K562 (cell line): ENCODE results near the gene SCUBE1. TPM values are rescaled to one million over a fixed set of nuclear protein-coding genes. Genes with fewer than 3 reads are reported as not detected.
A peak's percentile ranks its signal among the peaks of the same experiment; 100 is the strongest.

Experiments used
- ATAC-seq: fragments of 200-7000 bp; cut with Tn5 transposase; 3 replicates; pipeline ENCODE4 v1.9.1; 2020; ENCODE audit warnings: moderate library complexity
- BruUV-seq: library from RNA; stranded (reverse); fragments of 400-500 nt; replicated peaks from 2 replicates; lab custom pipeline; 2021; lab: Mats Ljungman, UMichigan
- CTCF ChIA-PET: fragments of 300-600 bp; formaldehyde crosslinking; extraction: SDS; loops from one replicate; lab custom pipeline; 2021; ENCODE audit warnings: low intra/inter-chr PET ratio; lab: Yijun Ruan, JAX
- POLR2A ChIA-PET: fragments of 300-600, 350-650 bp; sonication (Branson Sonifier 250); formaldehyde crosslinking; extraction: SDS; loops from one replicate; lab custom pipeline; 2021; ENCODE audit warnings: antibody characterized with exemption, inconsistent platforms; lab: Yijun Ruan, JAX
- DNase-seq, 4 experiments: peaks; one replicate each; pipeline versions ENCODE4 v3.0.0 to v3.0.0-alpha.2; 2011 to 2018; ENCODE audit warnings: low spot score in 3 of 4, mixed read lengths in 3 of 4; ENCODE audit errors: extremely low read depth in 1 of 4
- FAIRE-seq: peaks from 2 replicates; lab custom pipeline; 2011; peaks lifted over from hg19 to GRCh38; lab: Jason Lieb, UNC
- H2AFZ ChIP-seq: 2 replicates; pipeline ENCODE4 v1.6.0; 2011; ENCODE audit warnings: low read depth, low read length, control low read depth, inconsistent platforms
- H3K27ac ChIP-seq: fragments of 200-600 bp; 3 replicates; pipeline ENCODE4 v1.8.0; 2011; ENCODE audit warnings: low read depth, mild to moderate bottlenecking, control low read depth, inconsistent platforms, low read length, moderate library complexity, mixed read lengths; ENCODE audit errors: extremely low read depth
- H3K27me3 ChIP-seq, 2 experiments: fragments of 300-600 bp in 1 of 2; 2 replicates in 1 of 2; 3 replicates in 1 of 2; pipeline versions ENCODE4 v1.6.0 to v1.8.0; 2011; ENCODE audit warnings: inconsistent platforms in 2 of 2, low read length in 2 of 2, mild to moderate bottlenecking in 1 of 2, mixed read lengths in 1 of 2, moderate library complexity in 1 of 2; ENCODE audit not compliant: control insufficient read depth in 2 of 2, insufficient read depth in 2 of 2
- H3K36me3 ChIP-seq: fragments of 300-600 bp; 3 replicates; pipeline ENCODE4 v1.8.0; 2011; ENCODE audit warnings: mild to moderate bottlenecking, low read length, inconsistent platforms; ENCODE audit not compliant: control insufficient read depth, insufficient read depth
- H3K4me1 ChIP-seq, 2 experiments: fragments of 200-600 bp in 1 of 2; replicated peaks in 1 of 2; 2 replicates in 1 of 2; 3 replicates in 1 of 2; pipeline versions ENCODE4 v1.5.1 to v1.8.0; 2011; ENCODE audit warnings: inconsistent platforms in 2 of 2, low read length in 2 of 2, mild to moderate bottlenecking in 1 of 2, mixed read lengths in 1 of 2, moderate library complexity in 1 of 2; ENCODE audit not compliant: control insufficient read depth in 2 of 2, insufficient read depth in 2 of 2
- H3K4me2 ChIP-seq: 2 replicates; pipeline ENCODE4 v1.6.1; 2011; ENCODE audit warnings: low read length, control low read depth, inconsistent platforms, mixed read lengths; ENCODE audit not compliant: insufficient read depth
- H3K4me3 ChIP-seq: fragments of 200-600 bp; sonication (generic), shearing (Covaris generic); 2 replicates; pipeline ENCODE4 v1.5.1; 2016; ENCODE audit warnings: control low read depth, inconsistent platforms
- H3K79me2 ChIP-seq: fragments of 200-600 bp; 3 replicates; pipeline ENCODE4 v1.8.0; 2011; ENCODE audit warnings: low read length, inconsistent platforms; ENCODE audit not compliant: control insufficient read depth, insufficient read depth
- H3K9ac ChIP-seq, 2 experiments: 2 replicates each; pipeline versions ENCODE4 v1.6.0 to v1.6.1; 2011; ENCODE audit warnings: low read depth in 2 of 2, low read length in 2 of 2, control low read depth in 1 of 2, inconsistent platforms in 1 of 2, mild to moderate bottlenecking in 1 of 2, mixed read lengths in 1 of 2; ENCODE audit not compliant: insufficient read depth in 1 of 2
- H3K9me1 ChIP-seq: one replicate; pipeline ENCODE4 v1.6.0; 2011; ENCODE audit warnings: inconsistent platforms, mild to moderate bottlenecking, low read length, moderate library complexity; ENCODE audit not compliant: control insufficient read depth, insufficient read depth
- H3K9me3 ChIP-seq: replicated peaks from 2 replicates; pipeline ENCODE4 v1.5.1; 2011; ENCODE audit warnings: low read depth, low read length, inconsistent platforms; ENCODE audit not compliant: control insufficient read depth, insufficient read depth
- H4K20me1 ChIP-seq: replicated peaks from 2 replicates; pipeline ENCODE4 v1.6.1; 2011; ENCODE audit warnings: low read length, inconsistent platforms, mixed read lengths; ENCODE audit not compliant: control insufficient read depth, insufficient read depth
- ARID4B ChIP-seq: sonication (generic); formaldehyde crosslinking; IDR thresholded peaks from 2 replicates; pipeline ENCODE4 v1.8.0; 2022; ENCODE audit warnings: mild to moderate bottlenecking, missing genetic modification reagents
- BHLHE40 ChIP-seq: IDR thresholded peaks from 2 replicates; pipeline ENCODE4 v1.6.1; 2011; ENCODE audit warnings: low read length, improper control_type of control experiment
- BMI1 ChIP-seq: fragments of 150-350 bp; IDR thresholded peaks from 2 replicates; pipeline ENCODE4 v1.6.1; 2014; ENCODE audit warnings: low read length
- CHD2 ChIP-seq: IDR thresholded peaks from 2 replicates; pipeline ENCODE4 v1.6.1; 2011; ENCODE audit warnings: low read depth, low read length
- CREB3 ChIP-seq: fragments of 450-650 bp; conservative IDR thresholded peaks from 2 replicates; pipeline ENCODE4 v1.6.1; 2016; ENCODE audit warnings: missing genetic modification characterization, low read depth, mild to moderate bottlenecking, missing compliant biosample characterization, moderate library complexity
- GABPB1 ChIP-seq: sonication (generic); formaldehyde crosslinking; IDR thresholded peaks from 2 replicates; pipeline ENCODE4 v1.8.0; 2022; ENCODE audit warnings: mild to moderate bottlenecking, missing genetic modification reagents
- GATA2 ChIP-seq: sonication (generic); formaldehyde crosslinking; IDR thresholded peaks from 2 replicates; pipeline ENCODE4 v1.4.0; 2020; ENCODE audit warnings: mild to moderate bottlenecking, missing genetic modification reagents
- KDM1A ChIP-seq, 2 experiments: fragments of 450-650 bp; IDR thresholded peaks; 2 replicates each; pipeline ENCODE4 v1.6.1; 2016; ENCODE audit warnings: mild to moderate bottlenecking in 2 of 2
- MAX ChIP-seq: sonication (generic); formaldehyde crosslinking; IDR thresholded peaks from 2 replicates; pipeline ENCODE4 v1.9.0; 2022; ENCODE audit warnings: mild to moderate bottlenecking, missing genetic modification reagents
- RCOR1 ChIP-seq, 2 experiments: IDR thresholded peaks; 2 replicates each; pipeline ENCODE4 v1.6.1; 2012; ENCODE audit warnings: low read depth in 2 of 2, low read length in 2 of 2, borderline replicate concordance in 1 of 2, improper control_type of control experiment in 1 of 2
- ZNF324 ChIP-seq: fragments of 250-450 bp; sonication (Bioruptor Pico); IDR thresholded peaks from 2 replicates; pipeline ENCODE4 v1.4.0; 2020; ENCODE audit warnings: mild to moderate bottlenecking
- ZNF583 ChIP-seq: fragments of 250-450 bp; sonication (Bioruptor Pico); IDR thresholded peaks from 2 replicates; pipeline ENCODE4 v1.4.0; 2020
- ZNF76 ChIP-seq: fragments of 250-450 bp; sonication (Bioruptor Pico); IDR thresholded peaks from 2 replicates; pipeline ENCODE4 v1.4.0; 2020; ENCODE audit warnings: mild to moderate bottlenecking, moderate library complexity, borderline replicate concordance
- WGBS: fragments of 100-300 bp; shearing (Covaris generic); methylation state at CpG from one replicate; pipeline ENCODE4 v1.1.6; 2016; ENCODE audit warnings: low coverage, mixed read lengths; ENCODE audit not compliant: insufficient coverage; ENCODE audit errors: missing lambda C conversion rate; 5-methylcytosine and 5-hydroxymethylcytosine counted together
- in situ Hi-C: fragments of 300-500 bp; cut with MboI; formaldehyde crosslinking; loops from 4 replicates; pipeline ENCODE4 v1.15.0; 2018; ENCODE audit warnings: inconsistent platforms, mixed read lengths
- intact Hi-C: fragments of 100-400 bp; cut with micrococcal nuclease; formaldehyde crosslinking; loops from 2 replicates; pipeline ENCODE4 v1.14.2; 2022
- polyA plus RNA-seq, 8 experiments: library from polyadenylated mRNA; depleted of rRNA in 4 of 8; stranded (reverse) in 5 of 8; unstranded in 3 of 8; fragments of >200 nt; fragmentation: Nextera tagmentation in 2 of 8; fragmentation: Illumina TruSeq in 1 of 8; extraction: Ambion mirVana in 2 of 8; extraction: Trizol in 1 of 8; gene quantifications; 2 replicates each; pipeline versions ENCODE4 v1.2.1 to v1.2.3, GENCODE V29; 2011 to 2014; ENCODE audit warnings: inconsistent platforms in 1 of 8, missing spikeins in 1 of 8
- total RNA-seq, 7 experiments: library from RNA; depleted of rRNA in 6 of 7; stranded (reverse); fragments of >200 nt in 6 of 7; fragmentation: Illumina TruSeq in 2 of 7; extraction: Trizol in 2 of 7; gene quantifications; 2 replicates each; pipeline versions ENCODE4 v1.2.1 to v1.2.3, GENCODE V29; 2011 to 2021; ENCODE audit warnings: low replicate concordance in 1 of 7
- TF ChIP-seq, protein P1 (sequence below): fragments of 250-450 bp; sonication (Bioruptor Pico); IDR thresholded peaks from 2 replicates; pipeline ENCODE4 v1.5.0; 2021

Gene SCUBE1
- total and polyA plus RNA-seq, 9 of the 15 experiments (the other 6 are each of a cell fraction or from before 2014, with no cell fraction given), result 0.03 to 0.47 (median 0.29) TPM; not detected in 6

DNA sequence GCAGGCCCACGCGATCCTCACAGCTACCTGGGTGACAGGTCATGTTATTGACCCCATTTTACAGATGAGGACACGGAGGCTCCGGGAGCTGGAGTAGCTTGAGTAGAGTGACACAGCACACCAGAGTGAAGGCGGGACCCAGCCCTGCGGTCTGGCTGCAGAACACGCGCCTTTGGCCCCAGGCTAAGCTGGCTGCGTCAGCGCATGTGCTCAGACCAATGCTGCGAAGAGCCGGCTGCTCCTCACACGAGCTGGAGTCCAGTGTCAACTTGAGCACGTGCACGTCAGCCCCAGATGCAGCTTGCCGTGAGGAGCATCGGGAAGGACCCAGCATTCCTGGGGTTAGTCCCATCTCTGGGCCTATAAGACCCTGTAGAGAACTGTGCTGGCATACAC is 49.9 kb downstream of the SCUBE1 start:
- no peaks in the 10 kb centered on the region for H3K9me3 ChIP-seq
- DNase-seq (peak; percentile 25 to 59 (median 51)), FAIRE-seq (no peak), ATAC-seq (peak; percentile 27)
- H3K9ac ChIP-seq, result peak overlapping the region; percentile 27 to 81; a peak in 3 of 4 replicates
- H3K36me3 ChIP-seq, result no peaks in the 10 kb centered on the region
- in situ Hi-C loops (no loop called here), intact Hi-C loops (no loop called here)
- peaks cover 4% of the 10 kb centered on the region for H3K9me1 ChIP-seq
- no peaks in the 10 kb centered on the region for H3K79me2 ChIP-seq
- CTCF ChIA-PET, result no interaction called here
- POLR2A ChIA-PET, result interaction anchor here (0.6 to 1.6 kb wide), 6 partner anchors 8 to 1109 kb away, joined by 3 to 5 read pairs (median 3); no protein-coding TSS in a partner anchor
- H3K4me3 ChIP-seq, result no peak overlapping the region
- 37% methylated on average over 12 of the region's 17 CpGs for WGBS
- H4K20me1 ChIP-seq, result no peaks in the 10 kb centered on the region
- H3K4me1 ChIP-seq, result peaks cover 11 to 26% of the 10 kb centered on the region in 2 experiments; a peak in 4 of 5 replicates
- H3K4me2 ChIP-seq, result peak overlapping the region; percentile 63
- peaks cover 0 to 3% of the 10 kb centered on the region in 2 experiments; a peak in 1 of 5 replicates for H3K27me3 ChIP-seq
- H2AFZ ChIP-seq, result peak overlapping the region; percentile 83
- no TSS peak for BruUV-seq
- H3K27ac ChIP-seq, result peak overlapping the region; percentile 60; the same call in 2 of the 3 replicates
- TF ChIP-seq RCOR1 (IDR thresholded peaks at IDR 0.05; ENCODE audit: borderline replicate concordance in 1 of 2, low read depth in 2 of 2, low read length in 2 of 2) (peak in 1 of 2 experiments; percentile 56; a peak in 1 of 4 replicates), BHLHE40 (peak; percentile 33; the same call in 1 of the 2 replicates), KDM1A (IDR thresholded peaks at IDR 0.05) (peak; percentile 45 to 79; a peak in 3 of 4 replicates), GABPB1 (CRISPR knock-in tag) (0 out of 2 replicates have a peak, but pooled peaks have one; percentile 6), MAX (CRISPR knock-in tag) (peak; percentile 96), CHD2 (no peak), ZNF76 (CRISPR knock-in tag) (0 out of 2 replicates have a peak, but pooled peaks have one; percentile 35), GATA2 (CRISPR knock-in tag) (no peak), ZNF324 (peak; percentile 29; the same call in 1 of the 2 replicates), ZNF583 (CRISPR knock-in tag) (0 out of 2 replicates have a peak, but pooled peaks have one; percentile 15), BMI1 (no peak), ARID4B (CRISPR knock-in tag) (no peak), CREB3 (tag) (0 out of 2 replicates have a peak, but pooled peaks have one; percentile 51)
- TF ChIP-seq, protein P1, sequence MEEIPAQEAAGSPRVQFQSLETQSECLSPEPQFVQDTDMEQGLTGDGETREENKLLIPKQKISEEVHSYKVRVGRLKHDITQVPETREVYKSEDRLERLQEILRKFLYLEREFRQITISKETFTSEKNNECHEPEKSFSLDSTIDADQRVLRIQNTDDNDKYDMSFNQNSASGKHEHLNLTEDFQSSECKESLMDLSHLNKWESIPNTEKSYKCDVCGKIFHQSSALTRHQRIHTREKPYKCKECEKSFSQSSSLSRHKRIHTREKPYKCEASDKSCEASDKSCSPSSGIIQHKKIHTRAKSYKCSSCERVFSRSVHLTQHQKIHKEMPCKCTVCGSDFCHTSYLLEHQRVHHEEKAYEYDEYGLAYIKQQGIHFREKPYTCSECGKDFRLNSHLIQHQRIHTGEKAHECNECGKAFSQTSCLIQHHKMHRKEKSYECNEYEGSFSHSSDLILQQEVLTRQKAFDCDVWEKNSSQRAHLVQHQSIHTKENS, result no peak
